GM21529 (cell line): ENCODE data around the gene DGKB.

Experiments
- ATAC-seq: cut with Tn5 transposase; IDR thresholded peaks from one replicate; pipeline ENCODE4 v1.9.1; 2021; ENCODE audit not compliant: unreplicated experiment

The DGKB gene

DNA sequence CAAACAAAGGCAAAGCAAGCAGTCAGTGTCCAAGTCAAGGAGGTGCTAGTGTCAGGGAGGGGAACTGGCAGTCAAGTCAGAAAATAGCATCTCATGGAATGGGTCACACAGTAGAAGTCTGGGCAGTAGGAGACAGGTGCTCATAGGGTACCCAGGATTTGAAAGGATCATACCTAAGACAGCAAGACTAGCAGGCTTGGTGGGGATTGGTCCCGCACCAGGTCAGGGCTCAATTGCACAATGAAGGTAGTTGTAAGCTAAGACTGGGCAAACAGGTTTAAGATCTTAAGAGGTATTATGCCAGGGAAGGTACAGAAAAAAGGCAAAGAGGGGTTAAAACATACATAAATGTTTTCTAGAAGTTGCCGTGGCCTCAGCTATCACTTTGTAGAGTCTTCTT lies 731.7 kb downstream of the DGKB start:
- ATAC-seq = no peak

DNA sequence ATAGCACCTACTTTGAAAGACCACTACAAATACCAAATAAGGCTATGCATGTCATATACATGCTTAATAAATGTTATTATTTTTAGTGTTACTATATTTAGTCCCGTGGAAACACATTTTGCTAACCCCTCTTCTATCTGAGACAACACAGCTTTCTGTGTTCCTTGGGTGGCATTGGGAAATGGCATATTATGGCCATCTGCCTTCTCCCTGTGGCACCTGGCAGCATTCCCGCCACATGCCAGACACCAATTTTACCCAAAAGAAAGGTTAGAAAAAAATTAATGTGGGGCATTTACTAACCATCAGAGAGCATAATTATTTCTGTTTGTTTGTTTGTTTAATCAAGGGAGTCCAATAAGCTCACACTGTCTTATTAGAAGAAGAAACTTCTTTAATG lies 744.4 kb downstream of the DGKB start:
- ATAC-seq = no peak

DNA sequence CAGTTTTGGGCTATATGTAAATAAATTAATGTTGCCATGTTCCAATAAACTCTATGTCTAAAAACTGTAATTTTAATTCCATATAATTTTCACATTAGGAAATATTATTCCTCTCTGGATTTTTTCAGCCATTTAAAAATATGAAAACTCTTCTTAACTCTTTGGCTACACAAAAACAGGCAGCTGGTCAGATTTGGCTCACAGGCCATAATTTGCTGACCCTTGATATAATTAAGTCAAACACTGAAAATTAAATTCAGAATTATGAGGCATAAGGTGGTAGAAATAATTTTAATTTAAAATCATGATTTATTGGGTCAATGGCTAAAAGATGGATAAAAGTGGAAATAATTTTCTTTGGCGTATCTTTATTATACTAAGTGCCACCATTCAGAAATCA lies 746.1 kb downstream of the DGKB start:
- no peak for ATAC-seq

DNA sequence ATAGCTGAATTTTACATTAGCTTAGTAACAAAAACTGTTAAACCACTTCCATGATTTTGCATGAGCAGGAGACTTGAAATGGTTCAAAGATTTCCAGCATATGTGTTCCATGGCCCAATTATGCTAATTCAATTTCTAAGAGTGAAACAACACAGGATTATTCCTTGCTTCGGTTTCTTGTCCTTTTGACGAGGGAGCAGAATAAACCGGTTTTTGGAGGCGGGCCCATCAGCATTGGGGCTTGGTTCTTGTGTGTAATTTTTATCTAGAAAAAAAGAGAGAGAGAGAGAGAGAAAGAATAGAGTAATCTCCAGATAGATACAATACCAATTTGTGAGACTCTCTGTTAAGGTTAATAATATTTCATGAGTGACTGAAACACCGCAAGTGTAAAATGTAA lies 753.6 kb downstream of the DGKB start:
- no peak for ATAC-seq

DNA sequence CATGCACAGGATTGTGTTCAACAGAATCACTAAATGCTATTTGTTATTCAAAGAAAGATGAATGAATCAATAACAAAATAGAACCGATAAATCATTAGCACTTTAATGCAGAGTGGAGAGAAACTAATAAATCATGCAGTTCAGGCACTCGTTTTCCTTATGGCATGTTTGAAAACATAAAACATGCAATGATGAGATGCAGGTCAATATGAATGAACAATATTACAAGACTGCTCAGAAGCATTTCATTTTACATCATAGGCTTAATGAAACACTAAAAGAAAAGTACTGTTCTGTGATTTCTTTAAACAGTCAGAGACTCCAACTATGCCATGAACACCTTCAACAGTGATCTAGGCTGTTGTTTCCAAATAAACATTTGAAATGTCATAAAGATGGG lies 755.0 kb downstream of the DGKB start:
- ATAC-seq = no peak

DNA sequence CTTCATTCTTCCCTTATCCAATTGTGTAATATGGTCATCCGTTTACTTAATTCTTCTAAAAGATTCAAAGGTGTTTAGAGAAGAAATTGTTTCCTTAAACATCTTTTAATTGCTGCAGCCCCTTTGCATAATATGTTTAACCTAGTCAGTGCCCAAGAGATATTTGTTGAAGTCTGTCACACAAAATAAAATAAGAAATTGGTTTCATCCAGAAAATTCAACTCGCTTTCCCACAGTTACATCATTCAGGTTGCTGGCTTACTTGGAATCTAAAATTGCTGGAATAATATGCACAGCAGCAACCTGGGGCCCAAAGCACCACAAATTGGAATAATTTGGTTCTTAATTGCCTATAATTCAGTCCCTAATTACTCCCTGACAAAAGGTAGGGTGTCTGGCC lies 758.0 kb downstream of the DGKB start:
- no peak for ATAC-seq

DNA sequence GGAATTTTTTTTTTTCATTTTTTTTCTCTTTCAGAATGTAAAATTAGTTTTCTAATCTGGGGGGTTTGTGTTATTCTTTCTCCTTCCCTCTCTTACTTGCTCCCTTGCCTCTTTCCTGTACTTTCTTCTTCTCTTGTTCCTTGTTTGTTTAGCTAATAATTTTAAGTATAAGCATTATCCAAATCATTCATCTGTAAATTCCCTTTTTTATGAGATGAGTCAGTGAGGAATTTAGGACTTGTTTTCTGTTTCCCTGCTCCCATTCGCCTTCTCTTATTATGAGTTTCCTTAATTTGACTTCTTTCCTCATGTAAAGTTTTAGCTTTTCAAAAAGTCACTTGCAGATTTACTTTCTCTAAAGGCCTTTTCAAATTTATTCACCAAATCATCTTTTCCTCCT lies 758.4 kb downstream of the DGKB start:
- ATAC-seq = no peak

DNA sequence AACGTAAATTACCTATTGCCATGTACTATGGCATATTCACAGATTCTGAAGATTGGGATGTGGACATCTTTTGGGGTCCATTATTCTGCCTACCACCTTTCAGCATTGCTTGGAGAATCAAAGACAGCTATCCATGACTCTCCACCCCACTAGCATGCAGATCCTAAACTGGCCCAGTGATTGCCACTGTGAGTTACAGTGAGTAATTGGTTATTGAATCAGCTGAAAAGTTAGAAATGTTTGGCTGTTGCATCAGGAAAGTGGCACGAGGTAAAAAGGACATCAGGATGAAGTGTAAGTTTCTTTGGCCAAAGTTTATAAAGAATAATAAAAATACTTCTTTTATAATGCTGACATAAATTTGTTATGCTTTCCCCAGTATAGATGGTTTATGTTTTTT lies 764.9 kb downstream of the DGKB start:
- ATAC-seq = no peak

DNA sequence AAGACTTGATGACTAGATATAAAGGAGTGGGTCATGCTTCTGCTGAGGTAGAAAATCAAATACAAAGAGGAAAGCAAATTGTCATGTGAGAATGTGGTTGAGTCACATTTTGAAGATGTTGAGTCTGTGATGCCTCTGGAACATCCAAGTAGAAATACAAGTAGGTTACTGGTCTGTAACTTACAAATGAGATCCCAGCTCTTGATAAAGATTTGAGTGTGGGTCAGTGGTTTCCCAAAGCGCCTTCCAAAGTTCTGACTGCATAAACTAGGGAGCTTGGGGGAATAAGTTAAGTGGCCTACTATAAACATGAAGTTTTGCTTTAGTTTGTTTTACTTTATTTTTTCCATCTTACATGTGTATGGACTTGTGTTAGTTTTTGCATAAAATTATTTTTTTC lies 768.8 kb downstream of the DGKB start:
- ATAC-seq = no peak

DNA sequence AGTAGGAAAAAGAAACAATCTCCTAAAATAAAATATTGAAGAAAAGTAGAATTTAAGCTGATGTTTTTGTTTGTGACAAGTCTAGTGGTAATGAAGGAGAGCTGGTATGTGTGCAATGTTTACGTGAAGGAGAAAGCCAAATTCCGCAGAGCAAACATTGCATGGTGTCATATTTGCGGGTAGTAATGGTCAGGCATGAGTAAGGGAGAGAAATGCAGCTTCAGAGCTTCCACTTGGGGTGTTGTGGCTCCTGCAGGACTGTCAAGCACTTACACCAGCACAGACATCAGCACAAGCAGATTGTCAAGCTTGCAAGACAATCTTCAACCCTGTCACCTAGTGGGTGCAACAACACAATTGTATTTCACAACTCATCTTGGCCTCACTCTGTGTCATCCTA lies 776.6 kb downstream of the DGKB start:
- no peak for ATAC-seq

DNA sequence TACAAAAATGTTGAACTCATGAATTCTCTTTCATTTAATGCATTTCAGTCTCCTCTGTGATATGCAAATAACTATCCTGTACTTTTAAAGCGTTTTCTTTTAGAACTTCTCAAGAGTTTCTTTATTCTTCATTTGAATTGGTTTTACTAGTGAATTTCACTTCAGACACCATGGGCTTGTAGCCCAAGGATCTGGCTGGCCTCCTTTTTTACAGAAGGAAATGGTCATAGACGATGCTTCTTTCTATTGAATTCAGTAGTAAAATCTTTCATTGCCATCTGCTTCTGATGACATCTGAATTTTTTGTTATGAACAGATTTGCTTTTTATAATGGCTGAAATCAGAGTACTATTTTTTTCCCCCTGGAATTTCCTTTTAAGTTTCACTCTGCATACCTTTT lies 777.8 kb downstream of the DGKB start:
- ATAC-seq = no peak

DNA sequence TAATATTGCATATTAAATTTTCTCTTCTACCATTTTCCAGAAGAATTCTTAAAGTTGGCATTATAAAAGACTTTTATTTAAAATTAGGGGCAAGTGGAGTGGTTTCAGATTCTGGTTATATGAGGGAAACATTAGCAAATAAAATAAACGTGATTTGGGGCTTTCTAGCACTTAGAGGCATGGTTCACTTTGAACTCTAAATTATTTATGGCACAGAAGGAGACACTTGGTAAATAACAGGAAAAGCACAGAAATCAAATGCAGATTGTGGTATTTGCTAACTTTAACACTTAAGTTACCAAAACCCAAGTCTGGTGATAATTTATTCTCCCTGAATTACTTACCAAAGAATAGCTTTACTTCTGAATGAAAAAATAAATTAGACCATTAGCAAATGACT lies 778.6 kb downstream of the DGKB start:
- ATAC-seq = no peak

DNA sequence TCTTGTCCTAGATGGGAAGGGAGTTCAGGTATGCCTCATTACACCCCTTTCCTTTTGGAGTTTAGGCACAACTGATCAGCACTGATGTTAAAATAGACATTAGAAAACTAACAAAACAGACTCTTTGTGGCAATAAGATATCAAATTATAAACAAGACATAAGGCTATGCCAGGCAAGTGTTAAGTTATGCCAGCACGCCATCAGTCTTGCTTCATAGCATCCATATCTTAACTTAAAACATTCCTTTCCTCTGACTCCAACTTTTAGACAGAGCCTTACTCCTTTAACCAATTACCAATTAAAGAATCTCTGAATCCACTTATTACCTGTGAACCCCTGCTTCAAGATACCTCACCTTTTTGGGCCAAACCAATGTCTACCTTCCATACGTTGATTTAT lies 786.9 kb downstream of the DGKB start:
- no peak for ATAC-seq

DNA sequence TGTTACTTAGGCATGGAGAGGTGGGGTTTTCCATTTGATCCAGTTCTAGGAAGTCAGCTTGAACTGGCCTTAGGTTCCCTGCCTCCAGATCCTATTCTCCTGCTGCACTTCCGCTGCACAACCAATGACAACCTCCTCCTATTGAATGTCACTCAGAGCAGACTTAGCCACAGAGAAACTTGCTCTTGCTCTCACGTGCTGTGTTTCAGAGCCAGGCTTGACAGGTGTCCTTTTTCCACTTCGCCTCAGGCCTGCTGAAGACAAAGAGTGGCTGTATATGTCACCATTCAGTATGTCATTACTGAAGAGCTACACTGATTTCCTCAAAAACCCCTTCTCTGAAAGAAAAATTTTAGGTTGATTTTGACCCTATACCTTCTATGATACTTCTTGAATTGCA lies 797.7 kb downstream of the DGKB start:
- ATAC-seq = no peak

DNA sequence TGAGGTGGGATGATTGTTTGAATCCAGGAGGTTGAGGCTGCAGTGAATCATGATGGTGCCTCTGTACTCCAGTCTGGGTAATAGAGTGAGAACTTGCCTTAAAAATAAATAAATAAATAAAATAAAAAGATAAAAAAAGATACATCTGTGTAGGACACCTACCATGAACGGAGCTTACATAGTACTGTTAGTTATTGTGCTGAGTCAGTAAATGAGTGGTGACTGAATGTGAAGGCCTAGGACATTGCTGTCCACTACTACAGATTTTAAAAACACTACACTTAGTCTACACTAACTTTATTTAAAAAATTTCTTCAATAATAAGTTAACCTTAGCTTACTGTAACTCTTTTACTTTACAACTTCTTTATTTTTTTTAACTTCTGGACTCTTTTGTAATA lies 806.4 kb downstream of the DGKB start:
- no peak for ATAC-seq

DNA sequence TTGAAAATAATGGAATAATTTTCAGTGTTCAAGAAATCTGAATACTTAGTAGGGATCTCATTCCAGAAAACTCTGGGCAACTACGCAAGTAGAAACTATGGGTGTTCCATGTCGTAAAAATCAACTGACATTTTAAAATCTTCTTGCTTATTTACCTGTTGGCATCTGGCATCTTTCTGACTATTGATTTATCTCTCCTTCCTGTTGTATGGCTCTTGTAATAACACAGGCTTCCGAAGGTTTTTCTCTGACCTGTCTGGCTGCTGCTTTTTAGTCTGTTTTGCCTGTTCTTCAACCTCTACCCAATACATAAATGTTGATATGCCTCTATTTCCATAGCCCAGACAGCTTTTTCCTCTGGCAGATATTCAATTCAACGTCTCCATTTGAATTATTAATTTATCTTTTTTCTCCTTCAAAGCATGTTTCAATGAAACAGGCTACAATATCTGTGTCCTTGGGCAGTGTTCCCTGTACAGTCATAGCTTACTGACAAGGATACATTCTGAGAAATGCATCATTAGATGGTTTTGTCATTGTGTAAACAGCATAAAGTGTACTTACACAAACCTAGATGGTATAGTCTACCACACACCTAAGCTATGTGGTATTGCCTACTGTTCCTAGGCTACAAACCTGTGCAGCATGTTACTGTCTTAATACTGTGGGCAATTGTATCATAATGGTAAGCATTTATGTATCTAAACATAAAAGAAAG lies 807.2 kb downstream of the DGKB start:
- no peak for ATAC-seq
